Heart right ventricle (tissue), 16 donors: Measurements from ENCODE around the gene NFYC. TPM values are rescaled to one million over a fixed set of nuclear protein-coding genes. Genes with fewer than 3 reads are reported as not detected.
A peak's percentile ranks its signal among the peaks of the same experiment; 100 is the strongest.

Experiments used
- ATAC-seq, 8 donors: fragments of 200-7000 bp; cut with Tn5 transposase; one replicate each; pipeline ENCODE4 v1.9.1; 2020; ENCODE audit warnings: mild to moderate bottlenecking in 8 of 8, moderate library complexity in 8 of 8, moderate number of reproducible peaks in 1 of 8
- DNase-seq, 2 donors: peaks; one replicate each; pipeline ENCODE4 v3.0.0-alpha.2; 2020
- H3K27ac ChIP-seq, 10 donors: fragments of 200-600 bp; sonication (generic) in 2 of 10; one replicate each; pipeline versions ENCODE4 v1.5.0 to v1.8.0; 2020 to 2022; ENCODE audit warnings: mild to moderate bottlenecking in 3 of 10
- H3K27me3 ChIP-seq, 7 donors: fragments of 200-600 bp; one replicate each; pipeline ENCODE4 v1.8.0; 2021 to 2022; ENCODE audit warnings: mild to moderate bottlenecking in 2 of 7
- H3K36me3 ChIP-seq, 9 donors: fragments of 200-600 bp; sonication (generic) in 1 of 9; one replicate each; pipeline versions ENCODE4 v1.5.0 to v1.8.0; 2020 to 2022; ENCODE audit warnings: mild to moderate bottlenecking in 2 of 9
- H3K4me1 ChIP-seq, 9 donors: fragments of 200-600 bp; sonication (generic) in 1 of 9; one replicate each; pipeline versions ENCODE4 v1.5.0 to v1.8.0; 2020 to 2022; ENCODE audit warnings: mild to moderate bottlenecking in 4 of 9
- H3K4me3 ChIP-seq, 10 donors: fragments of 200-600 bp; sonication (generic) in 2 of 10; one replicate each; pipeline versions ENCODE4 v1.5.0 to v1.8.0; 2020 to 2022; ENCODE audit warnings: mild to moderate bottlenecking in 7 of 10, moderate library complexity in 2 of 10
- H3K9me3 ChIP-seq, 11 donors: fragments of 200-600 bp in 10 of 11; sonication (generic) in 2 of 11; one replicate each; pipeline versions ENCODE4 v1.5.0 to v1.8.0; 2013 to 2022; ENCODE audit warnings: mild to moderate bottlenecking in 2 of 11, control low read depth in 1 of 11, moderate library complexity in 1 of 11
- WGBS, 2 donors: extraction: QIAGEN DNeasy Blood & Tissue Kit; methylation state at CpG; one replicate each; pipeline ENCODE4 v1.1.7; 2013; ENCODE audit warnings: inconsistent platforms in 1 of 2; 5-methylcytosine and 5-hydroxymethylcytosine counted together
- intact Hi-C, 10 donors: fragments of 100-400 bp; cut with DNase I; formaldehyde crosslinking; loops; one replicate each; pipeline versions ENCODE4 v1.11.1 to v1.14.2; 2022
- polyA plus RNA-seq, 2 donors: library from polyadenylated mRNA; stranded (reverse); fragments of 200-250 nt; gene quantifications; one replicate each; pipeline ENCODE4 v1.2.3, GENCODE V29; 2013
- total RNA-seq, 10 donors: library from RNA; stranded (reverse); fragmentation: NEBNext Ultra II Directional in 3 of 10; extraction: Animal tissue kit (Norgen Biotek cat#: 25700) in 3 of 10; gene quantifications; one replicate each; pipeline versions ENCODE4 v1.2.1 to v1.2.4, GENCODE V29; 2021 to 2023
- TF ChIP-seq, protein P1 (sequence below), 9 donors: fragments of 200-600 bp; sonication (generic) in 2 of 9; IDR thresholded peaks; one replicate each; pipeline versions ENCODE4 v1.5.0 to v1.8.0; 2021 to 2022; ENCODE audit warnings: antibody characterized with exemption in 9 of 9, mild to moderate bottlenecking in 5 of 9, moderate library complexity in 1 of 9
- donor health status: Arrhythmogenic right ventricular cardiomyopathy.
- donor health status: ischemic (EF 13 %, LVEDD 7.1; RV severe dilation, severe dysfunction).
- donor health status: healthy with polysubstance abuse.
- donor health status: DM: no; HTN: yes; CAD: no.
- donor health status: DM: no; HTN: no; CAD: no.
- donor health status: ischemic (EF 25% LVEDD 6.9; RV normal size, moderate dysfunction).
- donor health status: ischemic (EF 25% LVEDD 5.7; RV mildly dilated, moderate dysfunction).
- donor health status: healthy.
- donor health status: DM: yes; HTN: yes; CAD: no.
- donor health status: Ischemic cardiomyopathy.
- donor health status: ischemic (EF 35%, LVEDD 5.7; RV mildly dilated, moderate dysfunction).
- donor health status: nonischemic (EF 11% LVEDD 7.7; RV severe dilation, severe dysfunction).
- donor health status: DM: yes; HTN: yes; CAD: no.
- donor health status: PGD.
- donor health status: ischemic (EF 29% LVEDD 5.4; RV normal size, mild dysfunction).
- donor health status: nonischemic (EF 23%, LVEDD 6.1; RV moderate dilation, normal function).

Gene NFYC
- total and polyA plus RNA-seq, 12 donors: 49.9 to 84.7 (median 71.7) TPM

DNA sequence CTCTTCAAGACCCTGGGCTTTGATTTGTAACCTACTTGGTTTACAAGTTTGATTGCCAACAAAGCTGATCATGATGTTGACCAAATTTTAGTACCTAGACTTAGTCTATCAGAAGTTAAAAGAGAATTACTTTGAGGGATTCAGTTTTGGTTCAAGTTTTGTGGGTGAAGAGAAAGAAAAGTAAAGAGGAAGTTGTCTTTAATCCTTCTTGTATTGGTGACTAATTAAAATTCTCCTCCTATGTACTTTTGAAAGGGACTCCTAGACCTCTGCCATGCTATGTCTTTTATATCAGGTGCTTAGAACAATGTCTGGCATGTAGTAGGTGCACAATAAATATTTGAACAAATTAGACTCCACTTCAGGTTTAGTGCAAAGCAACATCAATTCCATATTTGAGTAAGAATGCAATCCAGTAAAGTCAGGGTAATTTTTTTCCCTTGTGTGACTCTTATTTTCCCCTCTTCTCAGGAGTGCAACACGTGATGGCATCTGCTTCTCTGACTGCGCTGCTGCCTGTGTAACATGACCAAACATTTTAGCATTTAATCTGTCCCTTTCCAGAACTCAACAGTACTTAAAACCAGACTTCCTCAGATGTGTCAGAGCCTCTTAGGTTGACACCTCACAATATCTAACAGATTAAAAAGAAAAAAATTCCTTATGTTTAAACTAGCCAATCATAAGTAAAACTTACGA is 51.0 kb downstream of the NFYC start:
- no peaks in the 10 kb centered on the region for H3K9me3 ChIP-seq
- ATAC-seq: peak; percentile 25 to 78 (median 67)
- WGBS, 2 donors: 37 to 59% methylated on average over 3 of the region's 3 CpGs
- H3K36me3 ChIP-seq: peaks cover 0 to 86% (median 15%) of the 10 kb centered on the region in 9 donors
- H3K4me1 ChIP-seq: peaks cover 9 to 92% (median 59%) of the 10 kb centered on the region in 9 donors
- no peak overlapping the region for H3K4me3 ChIP-seq
- no peak for DNase-seq
- H3K27ac ChIP-seq: peak overlapping the region in 6 of 10 donors; percentile 15 to 50 (median 38)
- intact Hi-C loops: loop anchor here in 1 of 10 donors (5.0 kb wide), 1 partner anchor 50 kb away; the partner anchor contains the start of gene NFYC
- no peaks in the 10 kb centered on the region for H3K27me3 ChIP-seq
- TF ChIP-seq, protein P1, sequence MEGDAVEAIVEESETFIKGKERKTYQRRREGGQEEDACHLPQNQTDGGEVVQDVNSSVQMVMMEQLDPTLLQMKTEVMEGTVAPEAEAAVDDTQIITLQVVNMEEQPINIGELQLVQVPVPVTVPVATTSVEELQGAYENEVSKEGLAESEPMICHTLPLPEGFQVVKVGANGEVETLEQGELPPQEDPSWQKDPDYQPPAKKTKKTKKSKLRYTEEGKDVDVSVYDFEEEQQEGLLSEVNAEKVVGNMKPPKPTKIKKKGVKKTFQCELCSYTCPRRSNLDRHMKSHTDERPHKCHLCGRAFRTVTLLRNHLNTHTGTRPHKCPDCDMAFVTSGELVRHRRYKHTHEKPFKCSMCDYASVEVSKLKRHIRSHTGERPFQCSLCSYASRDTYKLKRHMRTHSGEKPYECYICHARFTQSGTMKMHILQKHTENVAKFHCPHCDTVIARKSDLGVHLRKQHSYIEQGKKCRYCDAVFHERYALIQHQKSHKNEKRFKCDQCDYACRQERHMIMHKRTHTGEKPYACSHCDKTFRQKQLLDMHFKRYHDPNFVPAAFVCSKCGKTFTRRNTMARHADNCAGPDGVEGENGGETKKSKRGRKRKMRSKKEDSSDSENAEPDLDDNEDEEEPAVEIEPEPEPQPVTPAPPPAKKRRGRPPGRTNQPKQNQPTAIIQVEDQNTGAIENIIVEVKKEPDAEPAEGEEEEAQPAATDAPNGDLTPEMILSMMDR (IDR thresholded peaks at IDR 0.05): no peak

DNA sequence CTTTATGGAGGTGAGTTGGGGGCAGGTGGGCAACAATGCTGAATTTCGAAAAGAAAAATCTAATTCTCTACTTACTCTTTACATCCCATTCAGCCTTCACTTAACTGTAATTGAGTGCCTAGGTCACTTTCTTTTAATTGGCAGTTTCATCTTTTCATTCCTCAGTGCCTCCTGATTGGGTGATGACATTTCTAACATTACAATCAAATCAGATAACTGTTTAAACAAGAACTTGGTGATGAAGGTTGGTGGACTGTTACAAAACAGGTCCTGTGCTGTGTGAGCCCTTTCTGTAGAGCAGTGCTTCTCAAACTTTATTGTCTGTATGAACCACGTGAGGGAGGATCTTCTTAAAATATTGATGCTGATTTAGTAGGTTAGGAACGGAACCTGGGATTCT is 51.9 kb downstream of the NFYC start:
- WGBS, 2 donors: 70 to 78% methylated on average over 3 of the region's 3 CpGs
- no peak for DNase-seq
- peaks cover 0 to 93% (median 19%) of the 10 kb centered on the region in 9 donors for H3K36me3 ChIP-seq

DNA sequence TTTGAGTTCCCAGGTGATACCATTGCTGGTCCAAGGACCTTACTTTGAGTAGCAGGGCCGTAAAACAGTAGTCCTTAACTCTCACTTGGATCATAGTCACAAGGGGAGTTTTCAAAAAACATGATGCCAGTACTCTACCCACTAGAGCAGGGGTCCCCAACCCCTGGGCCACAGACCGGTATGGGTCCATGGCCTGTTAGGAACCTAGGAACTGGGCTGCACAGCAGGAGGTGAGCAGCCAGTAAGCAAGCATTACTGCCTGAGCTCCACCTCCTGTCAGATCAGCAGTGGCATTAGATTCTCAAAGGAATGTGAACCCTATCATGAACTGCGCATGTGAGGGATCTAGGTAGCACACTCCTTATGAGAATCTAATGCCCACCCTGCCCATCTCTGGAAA is 52.4 kb downstream of the NFYC start:
- H3K36me3 ChIP-seq: peaks cover 0 to 93% (median 19%) of the 10 kb centered on the region in 9 donors
- no peak for DNase-seq
- intact Hi-C loops: loop anchor here in 1 of 10 donors (5.0 kb wide), 1 partner anchor 52 kb away; the partner anchor contains the start of gene NFYC
- 69 to 85% methylated on average over 3 of the region's 3 CpGs for WGBS, 2 donors
- no peaks in the 10 kb centered on the region for H3K27me3 ChIP-seq
- peak in 3 of 8 donors; percentile 25 to 38 (median 32) for ATAC-seq
- TF ChIP-seq, protein P1 (IDR thresholded peaks at IDR 0.05): no peak
- H3K27ac ChIP-seq: peak overlapping the region in 3 of 10 donors; percentile 2 to 41 (median 33)
- no peaks in the 10 kb centered on the region for H3K9me3 ChIP-seq
- peaks cover 9 to 89% (median 59%) of the 10 kb centered on the region in 9 donors for H3K4me1 ChIP-seq
- no peak overlapping the region for H3K4me3 ChIP-seq

More for the DNA sequence above, 51.9 kb downstream of the NFYC start:
- Histone ChIP-seq H3K9me3 (no peaks in the 10 kb centered on the region), H3K4me3 (no peak overlapping the region), H3K27ac (peak overlapping the region in 4 of 10 donors; percentile 10 to 45 (median 30)), H3K27me3 (no peaks in the 10 kb centered on the region), H3K4me1 (peaks cover 9 to 89% (median 59%) of the 10 kb centered on the region in 9 donors)
- TF ChIP-seq, protein P1 (IDR thresholded peaks at IDR 0.05): no peak
- ATAC-seq: no peak
- intact Hi-C loops: loop anchor here in 1 of 10 donors (5.0 kb wide), 1 partner anchor 51 kb away; the partner anchor contains the start of gene NFYC

DNA sequence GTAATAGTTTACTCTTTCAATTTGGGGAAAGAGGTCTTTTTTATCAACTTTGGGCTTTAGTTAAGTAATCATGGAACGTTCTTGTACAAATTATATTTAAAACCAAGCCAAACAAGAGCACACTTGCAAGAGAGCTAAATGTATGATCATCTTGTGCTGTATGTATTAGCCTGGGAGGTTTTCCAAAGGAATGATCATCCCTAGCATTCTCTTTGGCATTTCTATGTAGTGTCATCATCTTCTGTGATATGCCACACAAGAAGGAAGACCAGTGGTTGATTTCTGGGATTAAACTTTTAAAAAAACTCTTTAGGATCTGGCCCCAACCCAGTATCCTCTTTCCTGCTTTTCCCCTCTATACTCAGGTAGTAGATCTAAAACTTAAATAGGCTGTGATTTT is 53.7 kb downstream of the NFYC start:
- 38 to 50% methylated on average over 1 of the region's 1 CpG for WGBS, 2 donors
- peak overlapping the region in 2 of 10 donors; percentile 7 to 21 for H3K27ac ChIP-seq

More for the DNA sequence above, 53.7 kb downstream of the NFYC start:
- DNase-seq: no peak
- no peak for ATAC-seq
- H3K36me3 ChIP-seq: peaks cover 0 to 93% (median 20%) of the 10 kb centered on the region in 9 donors
- intact Hi-C loops: no loop called here
- TF ChIP-seq, protein P1 (IDR thresholded peaks at IDR 0.05): no peak
- H3K4me1 ChIP-seq: peaks cover 6 to 88% (median 52%) of the 10 kb centered on the region in 9 donors
- no peak overlapping the region for H3K4me3 ChIP-seq
- H3K27me3 ChIP-seq: no peaks in the 10 kb centered on the region
- no peaks in the 10 kb centered on the region for H3K9me3 ChIP-seq
